Naive thymus-derived CD4-positive, alpha-beta T cell (primary cell): Measurements from ENCODE around the gene ZNF318. TPM values are rescaled to one million over a fixed set of nuclear protein-coding genes. Genes with fewer than 3 reads are reported as not detected.
"Not testable (repeated sequence)": the region's sequence is repeated elsewhere in the genome, so short reads cannot be mapped to it uniquely, and the experiment has no call there.

Source experiments
- ATAC-seq: fragments of 150-1000 bp; cut with Tn5 transposase; 2 replicates; pipeline ENCODE4 v1.10.0; 2021; ENCODE audit warnings: mild to moderate bottlenecking, moderate library complexity
- CTCF ChIA-PET: fragments of 350-600 bp; sonication (Branson Sonifier 250); formaldehyde crosslinking; loops from one replicate; lab custom pipeline; 2021; ENCODE audit warnings: antibody characterized with exemption; lab: Charles Lee
- POLR2A ChIA-PET: fragments of 350-600 bp; sonication (Branson Sonifier 250); formaldehyde crosslinking; loops from one replicate; lab custom pipeline; 2021; ENCODE audit warnings: antibody characterized with exemption, inconsistent platforms; lab: Charles Lee
- DNase-seq, 9 donors: peaks; one replicate each; pipeline versions ENCODE4 v3.0.0 to v3.0.0-alpha.2; 2020 to 2022; ENCODE audit warnings: mixed read lengths in 1 of 9
- H3K27ac ChIP-seq: one replicate; pipeline ENCODE4 v1.7.0; 2013; ENCODE audit warnings: mild to moderate bottlenecking, low read depth, low read length, moderate library complexity
- H3K27me3 ChIP-seq, 2 donors: one replicate each; pipeline ENCODE4 v1.7.0; 2013; ENCODE audit warnings: low read length in 2 of 2, mild to moderate bottlenecking in 2 of 2, moderate library complexity in 2 of 2; ENCODE audit not compliant: control insufficient read depth in 2 of 2, insufficient read depth in 2 of 2
- H3K36me3 ChIP-seq, 3 experiments: 1 replicate in 2 of 3; 2 replicates in 1 of 3; pipeline ENCODE4 v1.7.0; 2013; ENCODE audit warnings: low read length in 3 of 3, mild to moderate bottlenecking in 3 of 3, moderate library complexity in 1 of 3; ENCODE audit not compliant: insufficient read depth in 3 of 3, control insufficient read depth in 2 of 3
- H3K4me1 ChIP-seq, 2 donors: one replicate each; pipeline ENCODE4 v1.7.0; 2013; ENCODE audit warnings: low read length in 2 of 2, mild to moderate bottlenecking in 2 of 2, moderate library complexity in 1 of 2; ENCODE audit not compliant: control insufficient read depth in 2 of 2, insufficient read depth in 2 of 2
- H3K4me3 ChIP-seq: 2 replicates; pipeline ENCODE4 v1.7.0; 2013; ENCODE audit warnings: mild to moderate bottlenecking, low read length
- H3K9me3 ChIP-seq, 3 experiments: 1 replicate in 2 of 3; 2 replicates in 1 of 3; pipeline ENCODE4 v1.7.0; 2013; ENCODE audit warnings: low read length in 3 of 3; ENCODE audit not compliant: control insufficient read depth in 2 of 3
- H3K27ac Mint-ChIP-seq, 9 donors: one replicate each; pipeline ENCODE4 v1.8.0; 2020 to 2022; ENCODE audit warnings: mixed read lengths in 9 of 9, mild to moderate bottlenecking in 8 of 9, moderate library complexity in 5 of 9, inconsistent platforms in 2 of 9
- H3K27me3 Mint-ChIP-seq, 5 donors: one replicate each; pipeline ENCODE4 v1.8.0; 2021 to 2022; ENCODE audit warnings: mixed read lengths in 5 of 5, mild to moderate bottlenecking in 1 of 5
- H3K36me3 Mint-ChIP-seq, 5 donors: one replicate each; pipeline ENCODE4 v1.8.0; 2020 to 2022; ENCODE audit warnings: mixed read lengths in 5 of 5, mild to moderate bottlenecking in 3 of 5, inconsistent platforms in 1 of 5
- H3K4me1 Mint-ChIP-seq, 7 donors: one replicate each; pipeline ENCODE4 v1.8.0; 2020 to 2022; ENCODE audit warnings: mixed read lengths in 7 of 7, mild to moderate bottlenecking in 3 of 7, inconsistent platforms in 1 of 7
- H3K4me3 Mint-ChIP-seq, 10 donors: one replicate each; pipeline ENCODE4 v1.8.0; 2020 to 2022; ENCODE audit warnings: mild to moderate bottlenecking in 10 of 10, mixed read lengths in 10 of 10, moderate library complexity in 6 of 10, inconsistent platforms in 2 of 10
- H3K9me3 Mint-ChIP-seq, 11 donors: one replicate each; pipeline ENCODE4 v1.8.0; 2020 to 2022; ENCODE audit warnings: mixed read lengths in 11 of 11, mild to moderate bottlenecking in 4 of 11, inconsistent platforms in 1 of 11, moderate library complexity in 1 of 11
- intact Hi-C, 2 donors: fragments of 100-400 bp; cut with micrococcal nuclease; formaldehyde crosslinking; loops; one replicate each; pipeline ENCODE4 v1.15.1; 2023
- polyA plus RNA-seq, 2 donors: library from polyadenylated mRNA; unstranded; fragments of 300-500 nt; fragmentation: Illumina TruSeq; gene quantifications; one replicate each; pipeline ENCODE4 v1.2.3, GENCODE V29; 2021
- total RNA-seq, 6 experiments: library from RNA in 5 of 6; stranded (reverse) in 5 of 6; gene quantifications; 1 replicate in 5 of 6; 2 replicates in 1 of 6; pipeline ENCODE4 v1.2.3 and lab custom pipeline; 2021 to 2026

The ZNF318 gene
- total and polyA plus RNA-seq, 7 experiments from 2014 or later, result 6.9 to 40.2 (median 28.3) TPM

DNA sequence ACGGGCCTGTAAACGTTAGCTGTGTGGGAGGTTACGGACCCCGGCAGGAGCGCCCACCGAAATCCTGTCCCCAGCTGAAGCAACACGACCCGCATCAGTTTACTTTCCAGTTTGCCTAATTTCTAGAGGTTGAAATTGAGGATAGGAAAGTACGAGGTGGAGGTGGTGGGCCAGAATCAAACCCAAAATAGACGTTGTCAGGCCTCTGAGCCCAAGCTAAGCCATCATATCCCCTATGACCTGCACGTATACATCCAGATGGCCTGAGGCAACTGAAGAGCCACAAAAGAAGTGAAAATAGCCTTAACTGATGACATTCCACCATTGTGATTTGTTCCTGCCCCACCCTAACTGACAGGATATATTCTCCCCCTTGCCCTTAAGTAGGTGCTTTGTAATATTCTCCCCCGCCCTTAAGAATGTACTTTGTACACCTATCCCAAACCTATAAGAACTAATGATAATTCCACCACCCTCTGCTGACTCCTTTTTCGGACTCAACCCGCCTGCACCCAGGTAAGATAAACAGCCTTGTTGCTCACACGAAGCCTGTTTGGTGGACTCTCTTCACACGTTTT is 645 bp upstream of the ZNF318 start:
- peak overlapping the region; percentile 90 for H3K4me3 ChIP-seq
- peaks cover 20 to 23% of the 10 kb centered on the region in 2 donors for H3K4me1 ChIP-seq
- peak overlapping the region; percentile 87 for H3K27ac ChIP-seq
- H3K36me3 ChIP-seq, ATAC-seq, H3K9me3 ChIP-seq, H3K9me3 Mint-ChIP-seq, H3K27me3 ChIP-seq, H3K36me3 Mint-ChIP-seq, intact Hi-C loops, DNase-seq: not testable (repeated sequence)
- CTCF ChIA-PET, result interaction anchor here (0.8 to 4.1 kb wide), 6 partner anchors 8 to 102 kb away, joined by 3 to 33 read pairs (median 4); no protein-coding TSS in a partner anchor
- Mint-ChIP-seq H3K27ac (peak overlapping the region; percentile 91 to 98 (median 95)), H3K4me1 (peaks cover 21 to 49% (median 45%) of the 10 kb centered on the region in 7 donors), H3K27me3 (peaks cover 0 to 17% (median 0%) of the 10 kb centered on the region in 5 donors), H3K4me3 (peak overlapping the region; percentile 75 to 94 (median 90))
- POLR2A ChIA-PET, result interaction anchor here (0.9 to 8.6 kb wide), 18 partner anchors 9 to 441 kb away, joined by 3 to 163 read pairs (median 4); partner anchors contain the start of genes ABCC10, CNPY3, CRIP3 and DLK2

DNA sequence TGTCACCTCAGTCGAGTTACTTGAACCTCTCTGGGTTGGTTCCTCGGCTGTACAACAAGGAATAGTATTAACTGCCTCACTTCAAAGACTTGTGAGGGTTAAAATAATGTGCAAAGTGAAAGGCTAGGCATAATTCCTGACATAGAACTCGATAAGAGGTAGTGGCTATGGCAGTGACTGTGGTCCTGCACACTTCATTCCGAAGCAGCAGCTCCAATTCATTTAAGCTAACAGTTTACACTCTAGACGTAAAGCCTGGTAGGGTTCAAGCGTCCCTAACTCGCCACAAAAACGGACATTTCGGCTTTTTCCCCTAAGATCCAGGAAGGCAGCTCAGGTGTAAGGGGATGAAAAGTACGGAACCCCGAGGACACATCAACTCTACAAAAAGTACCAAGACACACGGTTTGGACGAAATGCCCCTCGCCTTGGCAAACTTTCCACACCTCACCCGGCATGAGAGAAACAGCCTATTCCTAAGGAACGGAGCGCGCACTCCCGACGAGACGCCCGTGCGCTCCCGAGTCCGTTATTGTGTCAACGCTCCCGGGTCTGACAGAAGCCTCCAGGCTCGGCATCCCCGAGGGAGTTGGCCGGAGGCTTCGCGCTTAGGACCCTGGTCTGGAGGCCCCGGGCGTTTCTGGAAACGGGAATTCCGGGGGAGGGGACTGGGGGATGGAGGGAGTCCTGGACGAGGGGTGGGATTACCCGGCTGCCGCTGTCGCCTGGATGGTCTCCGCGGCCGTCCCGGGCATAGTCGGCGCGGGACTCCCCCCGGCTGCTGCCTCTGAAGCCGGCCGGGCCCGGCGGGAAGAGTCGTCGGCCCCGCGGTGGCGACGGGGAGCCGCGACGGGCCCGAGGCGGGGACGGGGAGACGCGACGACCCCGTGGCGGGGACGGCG is 937 bp downstream of the ZNF318 start:
- Histone ChIP-seq H3K36me3 (peaks cover 0 to 20% (median 0%) of the 10 kb centered on the region in 3 experiments), H3K9me3 (no peaks in the 10 kb centered on the region), H3K4me3 (peak overlapping the region; percentile 57), H3K27me3 (no peaks in the 10 kb centered on the region), H3K4me1 (peaks cover 20 to 23% of the 10 kb centered on the region in 2 donors), H3K27ac (peak overlapping the region; percentile 87)
- H3K36me3 Mint-ChIP-seq, result peaks cover 5 to 19% (median 10%) of the 10 kb centered on the region in 5 donors
- POLR2A ChIA-PET, result interaction anchor here (0.6 to 8.6 kb wide), 14 partner anchors 13 to 439 kb away, joined by 3 to 163 read pairs (median 5); partner anchors contain the start of genes CNPY3, CUL7, DNPH1 and GTPBP2
- DNase-seq, result peak in 6 of 9 donors; percentile 13 to 34 (median 16)
- H3K27ac Mint-ChIP-seq, result peak overlapping the region; percentile 16 to 95 (median 77)
- H3K4me1 Mint-ChIP-seq, result peaks cover 29 to 65% (median 53%) of the 10 kb centered on the region in 7 donors
- intact Hi-C loops, result loop anchor here (1.0 to 5.0 kb wide), 16 partner anchors 15 to 1581 kb away; partner anchors contain the start of genes ABCC10 (in 2 of the 2), CNPY3 (in 1 of the 2), DNPH1 (in 1 of the 2) and MEA1 (in 1 of the 2)
- peaks cover 0 to 17% (median 0%) of the 10 kb centered on the region in 5 donors for H3K27me3 Mint-ChIP-seq
- peak overlapping the region; percentile 72 to 97 (median 92) for H3K4me3 Mint-ChIP-seq
- CTCF ChIA-PET, result interaction anchor here (0.8 to 4.1 kb wide), 8 partner anchors 8 to 60 kb away, joined by 3 to 33 read pairs (median 4); no protein-coding TSS in a partner anchor
- peaks cover 0 to 2% (median 0%) of the 10 kb centered on the region in 11 donors for H3K9me3 Mint-ChIP-seq
- no peak for ATAC-seq

DNA sequence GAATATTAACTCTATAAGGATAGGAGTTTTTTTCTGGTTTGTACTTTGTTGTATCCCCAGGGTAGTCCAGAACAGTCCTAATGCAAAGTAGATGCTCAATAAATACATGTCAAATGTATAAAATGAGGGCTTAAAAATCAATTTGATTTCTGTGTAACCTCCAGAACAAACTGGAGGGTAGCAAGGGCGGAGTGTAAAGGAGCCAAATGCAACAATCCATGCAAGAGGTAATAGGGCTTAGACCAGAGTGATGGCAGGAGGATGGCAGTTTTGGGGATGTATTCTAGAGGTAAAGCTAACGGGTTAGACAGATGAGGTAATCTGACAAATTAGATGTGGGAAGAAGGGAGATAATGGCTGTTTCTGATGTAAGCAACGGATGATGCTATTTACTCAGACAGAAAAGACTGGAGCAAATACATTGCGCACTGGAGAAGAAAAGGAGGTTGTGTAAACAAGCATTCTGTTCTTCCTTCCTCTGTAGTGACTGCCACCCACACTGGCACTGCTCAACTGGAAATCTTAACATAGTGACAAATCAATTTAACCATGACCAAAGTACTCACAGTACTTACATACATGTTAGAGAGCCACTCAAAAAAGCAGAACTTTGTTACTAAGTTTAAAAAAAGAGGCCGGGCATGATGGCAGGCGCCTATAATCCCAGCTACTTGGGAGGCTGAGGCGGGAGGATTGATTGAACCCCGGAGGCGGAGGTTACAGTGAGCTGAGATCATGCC is 2.0 kb downstream of the ZNF318 start:
- peaks cover 29 to 69% (median 58%) of the 10 kb centered on the region in 7 donors for H3K4me1 Mint-ChIP-seq

DNA sequence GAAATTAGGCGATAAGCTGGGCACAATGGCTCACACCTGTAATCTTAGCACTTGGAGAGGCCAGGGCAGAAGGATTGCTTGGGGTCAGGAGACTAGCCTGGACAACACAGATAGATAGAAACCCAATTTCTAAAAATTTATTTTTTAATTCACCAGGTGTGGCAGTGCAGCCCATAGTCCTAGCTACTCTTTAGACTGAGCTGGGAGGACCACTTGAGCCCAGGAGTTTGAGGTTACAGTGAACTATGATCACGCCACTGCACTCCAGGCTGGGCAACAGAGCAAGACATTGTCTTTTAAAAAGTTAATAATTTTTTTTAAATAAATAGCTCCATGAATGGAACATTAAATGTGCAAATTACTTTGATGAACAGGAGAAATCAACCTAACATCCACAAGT is 8.2 kb downstream of the ZNF318 start:
- Histone ChIP-seq H3K9me3 (no peaks in the 10 kb centered on the region), H3K4me3 (no peak overlapping the region), H3K4me1 (peaks cover 0 to 3% of the 10 kb centered on the region in 2 donors), H3K27me3 (no peaks in the 10 kb centered on the region), H3K27ac (no peak overlapping the region), H3K36me3 (peaks cover 0 to 56% (median 4%) of the 10 kb centered on the region in 3 experiments)
- Mint-ChIP-seq H3K27me3 (no peaks in the 10 kb centered on the region), H3K36me3 (peaks cover 12 to 42% (median 19%) of the 10 kb centered on the region in 5 donors), H3K4me1 (peaks cover 3 to 69% (median 39%) of the 10 kb centered on the region in 7 donors), H3K9me3 (no peaks in the 10 kb centered on the region), H3K27ac (peak overlapping the region in 1 of 9 donors; percentile 54), H3K4me3 (no peak overlapping the region)
- peak in 1 of 9 donors; percentile 2 for DNase-seq
- intact Hi-C loops, result loop anchor here in 1 of 2 donors (1.0 kb wide), 1 partner anchor 37 kb away; no protein-coding TSS in a partner anchor
- ChIA-PET CTCF (interaction anchor here (0.6 to 2.0 kb wide), 8 partner anchors 8 to 98 kb away, joined by 3 to 8 read pairs (median 3); partner anchors contain the start of gene ZNF318), POLR2A (interaction anchor here (0.7 to 1.6 kb wide), 5 partner anchors 8 to 156 kb away, joined by 3 to 5 read pairs (median 3); partner anchors contain the start of gene ZNF318)
- no peak for ATAC-seq

More for the DNA sequence above, 2.0 kb downstream of the ZNF318 start:
- H3K4me1 ChIP-seq, result peaks cover 20 to 23% of the 10 kb centered on the region in 2 donors
- H3K4me3 Mint-ChIP-seq, result peak overlapping the region; percentile 44 to 97 (median 89)
- H3K4me3 ChIP-seq, result no peak overlapping the region
- no peaks in the 10 kb centered on the region for H3K27me3 ChIP-seq
- H3K27me3 Mint-ChIP-seq, result peaks cover 0 to 7% (median 0%) of the 10 kb centered on the region in 5 donors
- no peak overlapping the region for H3K27ac ChIP-seq
- peaks cover 0 to 30% (median 0%) of the 10 kb centered on the region in 3 experiments for H3K36me3 ChIP-seq
- H3K27ac Mint-ChIP-seq, result peak overlapping the region in 8 of 9 donors; percentile 16 to 93 (median 72)
- DNase-seq (peak in 1 of 9 donors; percentile 3), ATAC-seq (no peak)
- no peaks in the 10 kb centered on the region for H3K9me3 ChIP-seq
- ChIA-PET CTCF (interaction anchor here (0.6 to 4.1 kb wide), 7 partner anchors 14 to 59 kb away, joined by 3 to 33 read pairs (median 3); no protein-coding TSS in a partner anchor), POLR2A (interaction anchor here (0.6 to 8.6 kb wide), 4 partner anchors 14 to 505 kb away, joined by 3 to 163 read pairs (median 3); partner anchors contain the start of gene CUL7)
- H3K9me3 Mint-ChIP-seq, result peaks cover 0 to 2% (median 0%) of the 10 kb centered on the region in 11 donors
- intact Hi-C loops, result loop anchor here (5.0 kb wide), 2 partner anchors 140 to 210 kb away; partner anchors contain the start of genes POLH (in 1 of the 2) and XPO5 (in 1 of the 2)
- H3K36me3 Mint-ChIP-seq, result peaks cover 5 to 27% (median 10%) of the 10 kb centered on the region in 5 donors

DNA sequence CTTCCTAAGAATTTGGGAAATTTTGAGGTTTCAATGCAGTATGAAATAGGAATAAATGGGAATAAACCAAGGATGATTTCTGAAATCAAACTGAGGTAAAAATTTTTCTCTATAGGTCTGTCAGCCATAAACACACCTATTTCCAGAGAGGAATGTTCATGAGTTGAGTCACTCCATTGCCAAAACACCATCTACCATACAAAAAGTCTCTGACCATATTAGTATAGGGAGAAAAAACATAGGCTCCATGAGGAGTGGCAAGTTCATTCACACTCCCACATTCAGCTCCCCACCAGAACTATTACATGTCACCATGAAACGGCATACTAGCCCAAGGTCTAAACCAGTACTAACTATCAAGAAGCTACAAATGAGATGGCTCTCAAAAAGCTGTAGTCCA is 9.6 kb downstream of the ZNF318 start:
- POLR2A ChIA-PET, result no interaction called here
- H3K4me3 ChIP-seq, result no peak overlapping the region
- Mint-ChIP-seq H3K9me3 (no peaks in the 10 kb centered on the region), H3K36me3 (peaks cover 18 to 44% (median 25%) of the 10 kb centered on the region in 5 donors), H3K27me3 (no peaks in the 10 kb centered on the region), H3K4me3 (no peak overlapping the region), H3K4me1 (peaks cover 0 to 55% (median 28%) of the 10 kb centered on the region in 7 donors), H3K27ac (peak overlapping the region in 4 of 9 donors; percentile 18 to 36 (median 30))
- H3K9me3 ChIP-seq, result no peaks in the 10 kb centered on the region
- H3K36me3 ChIP-seq, result peaks cover 8 to 63% (median 9%) of the 10 kb centered on the region in 3 experiments
- ATAC-seq (no peak), DNase-seq (no peak)
- CTCF ChIA-PET, result interaction anchor here (0.6 to 2.0 kb wide), 3 partner anchors 10 to 53 kb away, joined by 3 to 7 read pairs (median 5); partner anchors contain the start of gene ZNF318
- no peaks in the 10 kb centered on the region for H3K27me3 ChIP-seq
- H3K27ac ChIP-seq, result no peak overlapping the region
- no peaks in the 10 kb centered on the region for H3K4me1 ChIP-seq
- intact Hi-C loops, result no loop called here
